ENCODE results near the gene ZNF813.
"Not testable (repeated sequence)": the region's sequence is repeated elsewhere in the genome, so short reads cannot be mapped to it uniquely, and the experiment has no call there.

- not testable (repeated sequence) for TF ChIP-seq EP300, CTCF, POLR2AphosphoS5 (IDR thresholded peaks at IDR 0.05)
Observed at GRCh38 chr19:53447196-53447595, 20.3 kb upstream of the ZNF813 start.
